HepG2 (cell line): Measurements from ENCODE around the gene EFCAB11. TPM values are rescaled to one million over a fixed set of nuclear protein-coding genes. Genes with fewer than 3 reads are reported as not detected.

Experiments used
- ATAC-seq: fragments of 200-7000 bp; cut with Tn5 transposase; 3 replicates; pipeline ENCODE4 v1.9.1; 2020; ENCODE audit warnings: mild to moderate bottlenecking, moderate library complexity
- BruUV-seq: library from RNA; stranded (reverse); fragments of 400-500 nt; replicated peaks from 2 replicates; lab custom pipeline; 2021; lab: Mats Ljungman, UMichigan
- CTCF ChIA-PET: fragments of 300-600 bp; formaldehyde crosslinking; extraction: SDS; loops from one replicate; lab custom pipeline; 2021; ENCODE audit warnings: low total read pairs, inconsistent platforms, low intra/inter-chr PET ratio; lab: Yijun Ruan, JAX
- POLR2A ChIA-PET: fragments of 350-600 bp; sonication (Branson Sonifier 250); formaldehyde crosslinking; loops from one replicate; lab custom pipeline; 2020; ENCODE audit warnings: antibody characterized with exemption, inconsistent platforms; lab: Yijun Ruan, JAX
- DNase-seq: peaks from one replicate; pipeline ENCODE4 v3.0.0-alpha.2; 2015; ENCODE audit warnings: low spot score
- FAIRE-seq: peaks from 3 replicates; lab custom pipeline; 2011; peaks lifted over from hg19 to GRCh38; lab: Jason Lieb, UNC
- H2AFZ ChIP-seq: one replicate; pipeline ENCODE4 v1.6.1; 2011; ENCODE audit warnings: low read length, inconsistent platforms
- H3K27ac ChIP-seq: fragments of 300-600 bp; 3 replicates; pipeline ENCODE4 v1.8.0; 2011; ENCODE audit warnings: mixed run types, mild to moderate bottlenecking, mixed read lengths, low read length, inconsistent platforms; ENCODE audit not compliant: insufficient read depth; ENCODE audit errors: extremely low read length
- H3K27me3 ChIP-seq, 2 experiments: fragments of 200-600 bp in 1 of 2; 2 replicates in 1 of 2; 3 replicates in 1 of 2; pipeline versions ENCODE4 v1.6.0 to v1.8.0; 2011; ENCODE audit warnings: low read length in 2 of 2, mild to moderate bottlenecking in 2 of 2, moderate library complexity in 2 of 2, inconsistent platforms in 1 of 2; ENCODE audit not compliant: insufficient read depth in 2 of 2, control insufficient read depth in 1 of 2
- H3K36me3 ChIP-seq, 2 experiments: fragments of 200-600 bp in 1 of 2; replicated peaks in 1 of 2; 2 replicates in 1 of 2; 3 replicates in 1 of 2; pipeline versions ENCODE4 v1.5.1 to v1.8.0; 2011; ENCODE audit warnings: low read length in 2 of 2, inconsistent platforms in 1 of 2; ENCODE audit not compliant: insufficient read depth in 2 of 2, control insufficient read depth in 1 of 2
- H3K4me1 ChIP-seq: 2 replicates; pipeline ENCODE4 v1.5.1; 2012; ENCODE audit warnings: low read length, inconsistent platforms; ENCODE audit not compliant: insufficient read depth
- H3K4me2 ChIP-seq: 2 replicates; pipeline ENCODE4 v1.6.0; 2011; ENCODE audit warnings: low read depth, low read length, inconsistent platforms
- H3K4me3 ChIP-seq, 3 experiments: fragments of 200-600 bp in 1 of 3; sonication (generic), shearing (Covaris generic) in 1 of 3; replicated peaks in 1 of 3; 2 replicates each; pipeline ENCODE4 v1.5.1; 2011 to 2016; ENCODE audit warnings: low read length in 3 of 3, inconsistent platforms in 2 of 3, low read depth in 2 of 3, mild to moderate bottlenecking in 2 of 3, control low read depth in 1 of 3, mixed read lengths in 1 of 3; ENCODE audit not compliant: insufficient read depth in 1 of 3
- H3K79me2 ChIP-seq: one replicate; pipeline ENCODE4 v1.6.1; 2011; ENCODE audit warnings: low read length, inconsistent platforms; ENCODE audit not compliant: insufficient read depth
- H3K9ac ChIP-seq: 2 replicates; pipeline ENCODE4 v1.6.0; 2011; ENCODE audit warnings: mild to moderate bottlenecking, low read depth, low read length, inconsistent platforms; ENCODE audit not compliant: insufficient read depth
- H3K9me3 ChIP-seq: 2 replicates; pipeline ENCODE4 v1.5.1; 2012; ENCODE audit warnings: mild to moderate bottlenecking, low read length
- H4K20me1 ChIP-seq: 2 replicates; pipeline ENCODE4 v1.6.0; 2011; ENCODE audit warnings: inconsistent platforms, mild to moderate bottlenecking, low read length, moderate library complexity; ENCODE audit not compliant: insufficient read depth
- AFF4 ChIP-seq: sonication (generic); formaldehyde crosslinking; IDR thresholded peaks from 2 replicates; pipeline ENCODE4 v1.4.0; 2020; ENCODE audit warnings: missing genetic modification reagents
- E2F5 ChIP-seq: sonication (generic); formaldehyde crosslinking; conservative IDR thresholded peaks from 2 replicates; pipeline ENCODE4 v1.4.0; 2020; ENCODE audit warnings: missing genetic modification reagents
- GRHL1 ChIP-seq: sonication (generic); formaldehyde crosslinking; conservative IDR thresholded peaks from 2 replicates; pipeline ENCODE4 v1.8.0; 2022; ENCODE audit warnings: missing genetic modification reagents
- JUND ChIP-seq: sonication (generic); formaldehyde crosslinking; IDR thresholded peaks from 2 replicates; pipeline ENCODE4 v1.8.0; 2022; ENCODE audit warnings: mild to moderate bottlenecking, missing genetic modification reagents
- MED1 ChIP-seq: sonication (generic); formaldehyde crosslinking; IDR thresholded peaks from 2 replicates; pipeline ENCODE4 v1.4.0; 2020; ENCODE audit warnings: missing genetic modification reagents
- MIER2 ChIP-seq: IDR thresholded peaks from 2 replicates; pipeline ENCODE4 v1.6.1; 2016; ENCODE audit warnings: missing biosample characterization, missing genetic modification reagents
- RAD51 ChIP-seq: fragments of 450-650 bp; IDR thresholded peaks from 2 replicates; pipeline ENCODE4 v1.6.1; 2016; ENCODE audit warnings: borderline replicate concordance
- SRF ChIP-seq: IDR thresholded peaks from 2 replicates; pipeline ENCODE4 v1.6.1; 2011; ENCODE audit warnings: mild to moderate bottlenecking, low read depth, low read length, moderate library complexity
- ZFP82 ChIP-seq: sonication (generic); formaldehyde crosslinking; IDR thresholded peaks from 2 replicates; pipeline ENCODE4 v1.5.1; 2020; ENCODE audit warnings: mild to moderate bottlenecking, missing genetic modification reagents, borderline replicate concordance
- ZNF350 ChIP-seq: sonication (generic); formaldehyde crosslinking; IDR thresholded peaks from 2 replicates; pipeline ENCODE4 v1.4.0; 2020; ENCODE audit warnings: mild to moderate bottlenecking, low read depth, missing genetic modification reagents, borderline replicate concordance
- ZNF567 ChIP-seq: sonication (generic); formaldehyde crosslinking; IDR thresholded peaks from 2 replicates; pipeline ENCODE4 v1.8.1; 2023; ENCODE audit warnings: mild to moderate bottlenecking, missing genetic modification reagents, borderline replicate concordance
- WGBS: methylation state at CpG from one replicate; pipeline ENCODE4 v1.1.6; 2017; ENCODE audit warnings: low lambda C conversion rate; 5-methylcytosine and 5-hydroxymethylcytosine counted together
- in situ Hi-C: cut with HindIII; loops from 2 replicates; pipeline ENCODE4 v1.10.0; 2017; ENCODE audit warnings: low pct_unique_long_range_greater_than_20kb; ENCODE audit not compliant: extremely low pct_ligation_motif_present
- intact Hi-C: fragments of 100-400 bp; cut with micrococcal nuclease; formaldehyde crosslinking; loops from one replicate; pipeline ENCODE4 v1.10.0; 2022; ENCODE audit not compliant: unreplicated experiment
- polyA plus RNA-seq, 8 experiments: library from polyadenylated mRNA; depleted of rRNA in 3 of 8; stranded (reverse) in 7 of 8; unstranded in 1 of 8; fragments of >200 nt; fragmentation: Illumina TruSeq in 4 of 8; extraction: Trizol in 4 of 8; gene quantifications; 2 replicates each; pipeline versions ENCODE4 v1.2.1 to v1.2.3, GENCODE V29; 2011 to 2016; ENCODE audit warnings: low read depth in 4 of 8, missing spikeins in 1 of 8, mixed read lengths in 1 of 8; ENCODE audit not compliant: insufficient read depth in 1 of 8
- total RNA-seq, 5 experiments: library from RNA; depleted of rRNA; stranded (reverse); fragments of >200 nt; fragmentation: Illumina TruSeq; extraction: Trizol; gene quantifications; 2 replicates each; pipeline ENCODE4 v1.2.3, GENCODE V29; 2016; ENCODE audit warnings: low read depth in 1 of 5

The EFCAB11 gene
- total and polyA plus RNA-seq, 2 of the 13 experiments (the other 11 are each of a cell fraction or from before 2014, with no cell fraction given), result 8.2 to 31.5 TPM

- CTCF ChIA-PET, result no interaction called here
- peaks cover 11% of the 10 kb centered on the region; the same call in 1 of the 2 replicates for H3K4me1 ChIP-seq
- in situ Hi-C loops (no loop called here), intact Hi-C loops (no loop called here)
- no peaks in the 10 kb centered on the region for H3K27me3 ChIP-seq
- H3K9ac ChIP-seq, result no peak overlapping the region
- no peaks in the 10 kb centered on the region for H4K20me1 ChIP-seq
- ATAC-seq (no peak), FAIRE-seq (no peak), DNase-seq (no peak)
- no peaks in the 10 kb centered on the region for H3K9me3 ChIP-seq
- TF ChIP-seq ZFP82 (CRISPR knock-in tag) (no peak), MED1 (CRISPR knock-in tag) (no peak), RAD51 (no peak)
- H3K27ac ChIP-seq, result no peak overlapping the region
- no TSS peak for BruUV-seq
- H3K4me3 ChIP-seq, result no peak overlapping the region
- H2AFZ ChIP-seq, result no peak overlapping the region
- POLR2A ChIA-PET, result no interaction called here
- no peak overlapping the region for H3K4me2 ChIP-seq
- peaks cover 13 to 47% of the 10 kb centered on the region in 2 experiments for H3K36me3 ChIP-seq
- 42% methylated on average over 2 of the region's 2 CpGs for WGBS
- H3K79me2 ChIP-seq, result no peaks in the 10 kb centered on the region
Measured at GRCh38 chr14:89990623-89991275, 36.2 kb upstream of the EFCAB11 start.

- H4K20me1 ChIP-seq, result no peaks in the 10 kb centered on the region
- no TSS peak for BruUV-seq
- ChIA-PET CTCF (no interaction called here), POLR2A (no interaction called here)
- H3K4me2 ChIP-seq, result no peak overlapping the region
- H3K27me3 ChIP-seq, result no peaks in the 10 kb centered on the region
- no peak overlapping the region for H2AFZ ChIP-seq
- in situ Hi-C loops, result no loop called here
- ATAC-seq (no peak), DNase-seq (no peak), FAIRE-seq (no peak)
- H3K79me2 ChIP-seq, result no peaks in the 10 kb centered on the region
- no peak overlapping the region for H3K4me3 ChIP-seq
- no peaks in the 10 kb centered on the region for H3K9me3 ChIP-seq
- H3K9ac ChIP-seq, result no peak overlapping the region
- no peak overlapping the region for H3K27ac ChIP-seq
- peaks cover 11 to 44% of the 10 kb centered on the region in 2 experiments for H3K36me3 ChIP-seq
- H3K4me1 ChIP-seq, result peaks cover 11% of the 10 kb centered on the region; the same call in 1 of the 2 replicates
- intact Hi-C loops, result no loop called here
- 96% methylated on average over 5 of the region's 5 CpGs for WGBS
- TF ChIP-seq SRF (no peak), MED1 (CRISPR knock-in tag) (no peak), GRHL1 (CRISPR knock-in tag) (no peak), ZNF567 (CRISPR knock-in tag) (no peak), MIER2 (CRISPR knock-in tag) (no peak), JUND (CRISPR knock-in tag) (no peak), ZNF350 (CRISPR knock-in tag) (no peak), E2F5 (no peak), AFF4 (no peak)
Measured at GRCh38 chr14:89990218-89990617, 35.7 kb upstream of the EFCAB11 start.
